Measurements from ENCODE around the gene GSE1.

GSE1 gene

GRCh38 chr16:85698935-85699558 lies 85.9 kb downstream of the GSE1 start:
- no peak for DNase-seq (ENCODE audit: low read depth in 1 of 2, low spot score in 1 of 2)
- Histone ChIP-seq H3K27ac (replicated peaks) (no peak overlapping the region), H3K4me3 (replicated peaks; ENCODE audit: insufficient read depth, low read length) (no peak overlapping the region), H3K27me3 (ENCODE audit: insufficient read depth, poor library complexity, severe bottlenecking) (no peaks in the 10 kb centered on the region)
- TF ChIP-seq CTCF (IDR thresholded peaks at IDR 0.05; ENCODE audit: insufficient read depth, low read length) (no peak), POLR2AphosphoS5 (IDR thresholded peaks at IDR 0.05; ENCODE audit: low read depth) (no peak), GABPA (IDR thresholded peaks at IDR 0.05; ENCODE audit: low read depth) (no peak), SPI1 (IDR thresholded peaks at IDR 0.05; ENCODE audit: borderline replicate concordance, low read depth) (no peak)

GRCh38 chr16:85699628-85700027 lies 86.5 kb downstream of the GSE1 start:
- no peaks in the 10 kb centered on the region for H3K27me3 ChIP-seq (ENCODE audit: insufficient read depth, poor library complexity, severe bottlenecking)
- H3K4me3 ChIP-seq (replicated peaks; ENCODE audit: insufficient read depth, low read length), result no peak overlapping the region
- no peak for TF ChIP-seq SPI1 (IDR thresholded peaks at IDR 0.05; ENCODE audit: borderline replicate concordance, low read depth)
- TF ChIP-seq GABPA (IDR thresholded peaks at IDR 0.05; ENCODE audit: low read depth), result no peak
- no peak for TF ChIP-seq REST (IDR thresholded peaks at IDR 0.05; ENCODE audit: insufficient replicate concordance, low read depth)
- TF ChIP-seq POLR2AphosphoS5 (IDR thresholded peaks at IDR 0.05; ENCODE audit: low read depth), result no peak
- TF ChIP-seq CTCF (IDR thresholded peaks at IDR 0.05; ENCODE audit: insufficient read depth, low read length), result no peak
- no peak overlapping the region for H3K27ac ChIP-seq (replicated peaks)
- no peak for DNase-seq (ENCODE audit: low read depth in 1 of 2, low spot score in 1 of 2)

GRCh38 chr16:85704011-85704410 lies 90.9 kb downstream of the GSE1 start:
- Histone ChIP-seq H3K4me3 (replicated peaks; ENCODE audit: insufficient read depth, low read length) (no peak overlapping the region), H3K27me3 (ENCODE audit: insufficient read depth, poor library complexity, severe bottlenecking) (no peaks in the 10 kb centered on the region), H3K27ac (replicated peaks) (no peak overlapping the region)
- TF ChIP-seq REST (IDR thresholded peaks at IDR 0.05; ENCODE audit: insufficient replicate concordance, low read depth) (no peak), POLR2AphosphoS5 (IDR thresholded peaks at IDR 0.05; ENCODE audit: low read depth) (no peak), CTCF (IDR thresholded peaks at IDR 0.05; ENCODE audit: insufficient read depth, low read length) (no peak), GABPA (IDR thresholded peaks at IDR 0.05; ENCODE audit: low read depth) (no peak), SPI1 (IDR thresholded peaks at IDR 0.05; ENCODE audit: borderline replicate concordance, low read depth) (no peak)
- DNase-seq (ENCODE audit: low read depth in 1 of 2, low spot score in 1 of 2), result no peak

All from HL-60 (cell line).